HepG2 (cell line): ENCODE measurements around the gene PKP1. TPM values are rescaled to one million over a fixed set of nuclear protein-coding genes. Genes with fewer than 3 reads are reported as not detected.

Experiments used
- ATAC-seq: fragments of 200-7000 bp; cut with Tn5 transposase; 3 replicates; pipeline ENCODE4 v1.9.1; 2020; ENCODE audit warnings: mild to moderate bottlenecking, moderate library complexity
- BruUV-seq: library from RNA; stranded (reverse); fragments of 400-500 nt; replicated peaks from 2 replicates; lab custom pipeline; 2021; lab: Mats Ljungman, UMichigan
- CTCF ChIA-PET: fragments of 300-600 bp; formaldehyde crosslinking; extraction: SDS; loops from one replicate; lab custom pipeline; 2021; ENCODE audit warnings: low total read pairs, inconsistent platforms, low intra/inter-chr PET ratio; lab: Yijun Ruan, JAX
- POLR2A ChIA-PET: fragments of 350-600 bp; sonication (Branson Sonifier 250); formaldehyde crosslinking; loops from one replicate; lab custom pipeline; 2020; ENCODE audit warnings: antibody characterized with exemption, inconsistent platforms; lab: Yijun Ruan, JAX
- DNase-seq: peaks from one replicate; pipeline ENCODE4 v3.0.0-alpha.2; 2015; ENCODE audit warnings: low spot score
- FAIRE-seq: peaks from 3 replicates; lab custom pipeline; 2011; peaks lifted over from hg19 to GRCh38; lab: Jason Lieb, UNC
- H2AFZ ChIP-seq: one replicate; pipeline ENCODE4 v1.6.1; 2011; ENCODE audit warnings: low read length, inconsistent platforms
- H3K27ac ChIP-seq: fragments of 300-600 bp; 3 replicates; pipeline ENCODE4 v1.8.0; 2011; ENCODE audit warnings: mixed run types, mild to moderate bottlenecking, mixed read lengths, low read length, inconsistent platforms; ENCODE audit not compliant: insufficient read depth; ENCODE audit errors: extremely low read length
- H3K27me3 ChIP-seq, 2 experiments: fragments of 200-600 bp in 1 of 2; 2 replicates in 1 of 2; 3 replicates in 1 of 2; pipeline versions ENCODE4 v1.6.0 to v1.8.0; 2011; ENCODE audit warnings: low read length in 2 of 2, mild to moderate bottlenecking in 2 of 2, moderate library complexity in 2 of 2, inconsistent platforms in 1 of 2; ENCODE audit not compliant: insufficient read depth in 2 of 2, control insufficient read depth in 1 of 2
- H3K36me3 ChIP-seq, 2 experiments: fragments of 200-600 bp in 1 of 2; replicated peaks in 1 of 2; 2 replicates in 1 of 2; 3 replicates in 1 of 2; pipeline versions ENCODE4 v1.5.1 to v1.8.0; 2011; ENCODE audit warnings: low read length in 2 of 2, inconsistent platforms in 1 of 2; ENCODE audit not compliant: insufficient read depth in 2 of 2, control insufficient read depth in 1 of 2
- H3K4me1 ChIP-seq: 2 replicates; pipeline ENCODE4 v1.5.1; 2012; ENCODE audit warnings: low read length, inconsistent platforms; ENCODE audit not compliant: insufficient read depth
- H3K4me2 ChIP-seq: 2 replicates; pipeline ENCODE4 v1.6.0; 2011; ENCODE audit warnings: low read depth, low read length, inconsistent platforms
- H3K4me3 ChIP-seq, 3 experiments: fragments of 200-600 bp in 1 of 3; sonication (generic), shearing (Covaris generic) in 1 of 3; replicated peaks in 1 of 3; 2 replicates each; pipeline ENCODE4 v1.5.1; 2011 to 2016; ENCODE audit warnings: low read length in 3 of 3, inconsistent platforms in 2 of 3, low read depth in 2 of 3, mild to moderate bottlenecking in 2 of 3, control low read depth in 1 of 3, mixed read lengths in 1 of 3; ENCODE audit not compliant: insufficient read depth in 1 of 3
- H3K79me2 ChIP-seq: one replicate; pipeline ENCODE4 v1.6.1; 2011; ENCODE audit warnings: low read length, inconsistent platforms; ENCODE audit not compliant: insufficient read depth
- H3K9ac ChIP-seq: 2 replicates; pipeline ENCODE4 v1.6.0; 2011; ENCODE audit warnings: mild to moderate bottlenecking, low read depth, low read length, inconsistent platforms; ENCODE audit not compliant: insufficient read depth
- H3K9me3 ChIP-seq: 2 replicates; pipeline ENCODE4 v1.5.1; 2012; ENCODE audit warnings: mild to moderate bottlenecking, low read length
- H4K20me1 ChIP-seq: 2 replicates; pipeline ENCODE4 v1.6.0; 2011; ENCODE audit warnings: inconsistent platforms, mild to moderate bottlenecking, low read length, moderate library complexity; ENCODE audit not compliant: insufficient read depth
- CBX2 ChIP-seq, 2 experiments: fragments of 200-600 bp in 1 of 2; sonication (generic); formaldehyde crosslinking in 1 of 2; IDR thresholded peaks; 2 replicates each; pipeline versions ENCODE4 v1.7.0 to v1.8.1; 2018 to 2022; ENCODE audit warnings: low read depth in 2 of 2, low read length in 1 of 2, mild to moderate bottlenecking in 1 of 2, missing genetic modification reagents in 1 of 2
- HNF4A ChIP-seq: sonication (generic); formaldehyde crosslinking; IDR thresholded peaks from 2 replicates; pipeline ENCODE4 v1.4.0; 2020; ENCODE audit warnings: missing genetic modification reagents
- SIX1 ChIP-seq: sonication (generic); formaldehyde crosslinking; IDR thresholded peaks from 2 replicates; pipeline ENCODE4 v1.4.0; 2020; ENCODE audit warnings: missing genetic modification reagents, borderline replicate concordance
- SP1 ChIP-seq, 2 experiments: fragments of 450-650 bp in 1 of 2; sonication (generic) in 1 of 2; formaldehyde crosslinking in 1 of 2; IDR thresholded peaks; 2 replicates each; pipeline versions ENCODE4 v1.4.0 to v1.6.1; 2016 to 2020; ENCODE audit warnings: missing genetic modification reagents in 1 of 2
- ZFP1 ChIP-seq: IDR thresholded peaks from 2 replicates; pipeline ENCODE4 v1.6.1; 2016
- ZNF580 ChIP-seq: IDR thresholded peaks from 2 replicates; pipeline ENCODE4 v1.6.1; 2016; ENCODE audit warnings: low read depth, borderline replicate concordance
- ZNF713 ChIP-seq: sonication (generic); formaldehyde crosslinking; IDR thresholded peaks from 2 replicates; pipeline ENCODE4 v1.4.0; 2020; ENCODE audit warnings: mild to moderate bottlenecking, missing genetic modification reagents
- ZSCAN25 ChIP-seq: sonication (generic); formaldehyde crosslinking; IDR thresholded peaks from 2 replicates; pipeline ENCODE4 v1.8.0; 2022; ENCODE audit warnings: mild to moderate bottlenecking, missing genetic modification reagents
- WGBS: methylation state at CpG from one replicate; pipeline ENCODE4 v1.1.6; 2017; ENCODE audit warnings: low lambda C conversion rate; 5-methylcytosine and 5-hydroxymethylcytosine counted together
- in situ Hi-C: cut with HindIII; loops from 2 replicates; pipeline ENCODE4 v1.10.0; 2017; ENCODE audit warnings: low pct_unique_long_range_greater_than_20kb; ENCODE audit not compliant: extremely low pct_ligation_motif_present
- intact Hi-C: fragments of 100-400 bp; cut with micrococcal nuclease; formaldehyde crosslinking; loops from one replicate; pipeline ENCODE4 v1.10.0; 2022; ENCODE audit not compliant: unreplicated experiment
- polyA plus RNA-seq, 8 experiments: library from polyadenylated mRNA; depleted of rRNA in 3 of 8; stranded (reverse) in 7 of 8; unstranded in 1 of 8; fragments of >200 nt; fragmentation: Illumina TruSeq in 4 of 8; extraction: Trizol in 4 of 8; gene quantifications; 2 replicates each; pipeline versions ENCODE4 v1.2.1 to v1.2.3, GENCODE V29; 2011 to 2016; ENCODE audit warnings: low read depth in 4 of 8, missing spikeins in 1 of 8, mixed read lengths in 1 of 8; ENCODE audit not compliant: insufficient read depth in 1 of 8
- total RNA-seq, 5 experiments: library from RNA; depleted of rRNA; stranded (reverse); fragments of >200 nt; fragmentation: Illumina TruSeq; extraction: Trizol; gene quantifications; 2 replicates each; pipeline ENCODE4 v1.2.3, GENCODE V29; 2016; ENCODE audit warnings: low read depth in 1 of 5
- TF ChIP-seq, protein P1 (sequence below): sonication (generic); formaldehyde crosslinking; IDR thresholded peaks from 2 replicates; pipeline ENCODE4 v1.4.0; 2020; ENCODE audit warnings: mild to moderate bottlenecking, missing genetic modification reagents, borderline replicate concordance

PKP1 gene
- total and polyA plus RNA-seq, 2 of the 13 experiments (the other 11 are each of a cell fraction or from before 2014, with no cell fraction given), result not detected

DNA sequence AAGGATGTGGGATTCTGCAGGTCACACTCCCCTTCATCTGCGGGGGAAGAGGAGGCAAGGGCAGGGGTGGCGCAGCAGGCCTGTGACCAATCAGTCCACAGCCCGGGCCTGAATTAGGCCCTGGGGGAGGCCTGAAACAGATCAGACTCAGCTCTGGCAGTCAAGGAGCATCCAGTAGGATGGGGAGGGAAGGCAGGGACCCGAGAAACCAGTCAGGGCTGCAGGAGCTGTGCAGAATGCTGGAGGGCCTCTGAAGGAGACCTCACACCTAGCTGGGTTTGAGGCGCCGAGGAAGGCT lies 81.5 kb downstream of the PKP1 start (continued):
- TF ChIP-seq, protein P1, sequence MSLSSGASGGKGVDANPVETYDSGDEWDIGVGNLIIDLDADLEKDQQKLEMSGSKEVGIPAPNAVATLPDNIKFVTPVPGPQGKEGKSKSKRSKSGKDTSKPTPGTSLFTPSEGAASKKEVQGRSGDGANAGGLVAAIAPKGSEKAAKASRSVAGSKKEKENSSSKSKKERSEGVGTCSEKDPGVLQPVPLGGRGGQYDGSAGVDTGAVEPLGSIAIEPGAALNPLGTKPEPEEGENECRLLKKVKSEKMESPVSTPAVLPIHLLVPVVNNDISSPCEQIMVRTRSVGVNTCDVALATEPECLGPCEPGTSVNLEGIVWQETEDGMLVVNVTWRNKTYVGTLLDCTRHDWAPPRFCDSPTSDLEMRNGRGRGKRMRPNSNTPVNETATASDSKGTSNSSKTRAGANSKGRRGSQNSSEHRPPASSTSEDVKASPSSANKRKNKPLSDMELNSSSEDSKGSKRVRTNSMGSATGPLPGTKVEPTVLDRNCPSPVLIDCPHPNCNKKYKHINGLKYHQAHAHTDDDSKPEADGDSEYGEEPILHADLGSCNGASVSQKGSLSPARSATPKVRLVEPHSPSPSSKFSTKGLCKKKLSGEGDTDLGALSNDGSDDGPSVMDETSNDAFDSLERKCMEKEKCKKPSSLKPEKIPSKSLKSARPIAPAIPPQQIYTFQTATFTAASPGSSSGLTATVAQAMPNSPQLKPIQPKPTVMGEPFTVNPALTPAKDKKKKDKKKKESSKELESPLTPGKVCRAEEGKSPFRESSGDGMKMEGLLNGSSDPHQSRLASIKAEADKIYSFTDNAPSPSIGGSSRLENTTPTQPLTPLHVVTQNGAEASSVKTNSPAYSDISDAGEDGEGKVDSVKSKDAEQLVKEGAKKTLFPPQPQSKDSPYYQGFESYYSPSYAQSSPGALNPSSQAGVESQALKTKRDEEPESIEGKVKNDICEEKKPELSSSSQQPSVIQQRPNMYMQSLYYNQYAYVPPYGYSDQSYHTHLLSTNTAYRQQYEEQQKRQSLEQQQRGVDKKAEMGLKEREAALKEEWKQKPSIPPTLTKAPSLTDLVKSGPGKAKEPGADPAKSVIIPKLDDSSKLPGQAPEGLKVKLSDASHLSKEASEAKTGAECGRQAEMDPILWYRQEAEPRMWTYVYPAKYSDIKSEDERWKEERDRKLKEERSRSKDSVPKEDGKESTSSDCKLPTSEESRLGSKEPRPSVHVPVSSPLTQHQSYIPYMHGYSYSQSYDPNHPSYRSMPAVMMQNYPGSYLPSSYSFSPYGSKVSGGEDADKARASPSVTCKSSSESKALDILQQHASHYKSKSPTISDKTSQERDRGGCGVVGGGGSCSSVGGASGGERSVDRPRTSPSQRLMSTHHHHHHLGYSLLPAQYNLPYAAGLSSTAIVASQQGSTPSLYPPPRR (CRISPR knock-in tag), result no peak
- TF ChIP-seq SP1 (IDR thresholded peaks at IDR 0.05), result no peak
- TF ChIP-seq SP1 (CRISPR knock-in tag; IDR thresholded peaks at IDR 0.05), result no peak
- no peak for TF ChIP-seq CBX2 (IDR thresholded peaks at IDR 0.05; ENCODE audit: low read depth, low read length)
- TF ChIP-seq CBX2 (CRISPR knock-in tag; IDR thresholded peaks at IDR 0.05; ENCODE audit: low read depth), result no peak
- TF ChIP-seq HNF4A (CRISPR knock-in tag), result no peak
- no peak for TF ChIP-seq ZFP1 (CRISPR knock-in tag)
- TF ChIP-seq ZNF713 (CRISPR knock-in tag), result no peak
- TF ChIP-seq ZNF580 (CRISPR knock-in tag), result no peak

DNA sequence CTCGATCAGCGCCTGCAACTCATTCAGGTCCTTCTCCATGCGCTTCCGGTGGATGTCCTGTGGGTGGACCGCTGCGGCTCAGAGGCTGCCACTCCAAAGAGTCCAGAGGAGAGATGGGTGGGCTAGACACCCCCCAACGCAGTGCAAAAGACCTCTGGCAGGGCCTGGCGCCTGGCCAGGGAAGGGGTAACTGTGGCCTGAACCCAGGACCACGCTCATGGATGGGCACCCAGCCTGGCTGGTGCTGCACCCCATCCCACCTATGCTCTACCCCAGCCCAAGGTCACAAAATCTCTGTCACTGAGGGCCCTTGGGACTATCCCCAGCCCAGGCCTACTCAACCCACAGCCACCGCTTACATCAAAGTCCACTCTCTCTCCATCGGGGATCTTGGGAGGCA lies 81.9 kb downstream of the PKP1 start:
- Histone ChIP-seq H3K9me3 (no peaks in the 10 kb centered on the region), H3K4me2 (no peak overlapping the region), H2AFZ (no peak overlapping the region), H4K20me1 (no peaks in the 10 kb centered on the region), H3K4me1 (no peaks in the 10 kb centered on the region), H3K27ac (no peak overlapping the region), H3K4me3 (no peak overlapping the region), H3K36me3 (no peaks in the 10 kb centered on the region), H3K79me2 (no peaks in the 10 kb centered on the region), H3K27me3 (peaks cover 13 to 37% of the 10 kb centered on the region in 2 experiments), H3K9ac (no peak overlapping the region)
- intact Hi-C loops (no loop called here), in situ Hi-C loops (loop anchor here (5.0 kb wide), 1 partner anchor 103 kb away; no protein-coding TSS in a partner anchor)
- BruUV-seq, result no TSS peak
- no peak for DNase-seq
- TF ChIP-seq ZSCAN25 (CRISPR knock-in tag) (no peak), SIX1 (CRISPR knock-in tag) (no peak)
- POLR2A ChIA-PET, result no interaction called here
- no peak for FAIRE-seq
- CTCF ChIA-PET, result no interaction called here
- WGBS, result 54% methylated on average over 7 of the region's 11 CpGs
- no peak for ATAC-seq
